HepG2 (cell line): ENCODE results near the gene MACROD2. TPM values are rescaled to one million over a fixed set of nuclear protein-coding genes. Genes with fewer than 3 reads are reported as not detected.

Experiments used
- ATAC-seq: fragments of 200-7000 bp; cut with Tn5 transposase; 3 replicates; pipeline ENCODE4 v1.9.1; 2020; ENCODE audit warnings: mild to moderate bottlenecking, moderate library complexity
- BruUV-seq: library from RNA; stranded (reverse); fragments of 400-500 nt; replicated peaks from 2 replicates; lab custom pipeline; 2021; lab: Mats Ljungman, UMichigan
- CTCF ChIA-PET: fragments of 300-600 bp; formaldehyde crosslinking; extraction: SDS; loops from one replicate; lab custom pipeline; 2021; ENCODE audit warnings: low total read pairs, inconsistent platforms, low intra/inter-chr PET ratio; lab: Yijun Ruan, JAX
- POLR2A ChIA-PET: fragments of 350-600 bp; sonication (Branson Sonifier 250); formaldehyde crosslinking; loops from one replicate; lab custom pipeline; 2020; ENCODE audit warnings: antibody characterized with exemption, inconsistent platforms; lab: Yijun Ruan, JAX
- DNase-seq: peaks from one replicate; pipeline ENCODE4 v3.0.0-alpha.2; 2015; ENCODE audit warnings: low spot score
- FAIRE-seq: peaks from 3 replicates; lab custom pipeline; 2011; peaks lifted over from hg19 to GRCh38; lab: Jason Lieb, UNC
- H2AFZ ChIP-seq: one replicate; pipeline ENCODE4 v1.6.1; 2011; ENCODE audit warnings: low read length, inconsistent platforms
- H3K27ac ChIP-seq: fragments of 300-600 bp; 3 replicates; pipeline ENCODE4 v1.8.0; 2011; ENCODE audit warnings: mixed run types, mild to moderate bottlenecking, mixed read lengths, low read length, inconsistent platforms; ENCODE audit not compliant: insufficient read depth; ENCODE audit errors: extremely low read length
- H3K27me3 ChIP-seq, 2 experiments: fragments of 200-600 bp in 1 of 2; 2 replicates in 1 of 2; 3 replicates in 1 of 2; pipeline versions ENCODE4 v1.6.0 to v1.8.0; 2011; ENCODE audit warnings: low read length in 2 of 2, mild to moderate bottlenecking in 2 of 2, moderate library complexity in 2 of 2, inconsistent platforms in 1 of 2; ENCODE audit not compliant: insufficient read depth in 2 of 2, control insufficient read depth in 1 of 2
- H3K36me3 ChIP-seq, 2 experiments: fragments of 200-600 bp in 1 of 2; replicated peaks in 1 of 2; 2 replicates in 1 of 2; 3 replicates in 1 of 2; pipeline versions ENCODE4 v1.5.1 to v1.8.0; 2011; ENCODE audit warnings: low read length in 2 of 2, inconsistent platforms in 1 of 2; ENCODE audit not compliant: insufficient read depth in 2 of 2, control insufficient read depth in 1 of 2
- H3K4me1 ChIP-seq: 2 replicates; pipeline ENCODE4 v1.5.1; 2012; ENCODE audit warnings: low read length, inconsistent platforms; ENCODE audit not compliant: insufficient read depth
- H3K4me2 ChIP-seq: 2 replicates; pipeline ENCODE4 v1.6.0; 2011; ENCODE audit warnings: low read depth, low read length, inconsistent platforms
- H3K4me3 ChIP-seq, 3 experiments: fragments of 200-600 bp in 1 of 3; sonication (generic), shearing (Covaris generic) in 1 of 3; replicated peaks in 1 of 3; 2 replicates each; pipeline ENCODE4 v1.5.1; 2011 to 2016; ENCODE audit warnings: low read length in 3 of 3, inconsistent platforms in 2 of 3, low read depth in 2 of 3, mild to moderate bottlenecking in 2 of 3, control low read depth in 1 of 3, mixed read lengths in 1 of 3; ENCODE audit not compliant: insufficient read depth in 1 of 3
- H3K79me2 ChIP-seq: one replicate; pipeline ENCODE4 v1.6.1; 2011; ENCODE audit warnings: low read length, inconsistent platforms; ENCODE audit not compliant: insufficient read depth
- H3K9ac ChIP-seq: 2 replicates; pipeline ENCODE4 v1.6.0; 2011; ENCODE audit warnings: mild to moderate bottlenecking, low read depth, low read length, inconsistent platforms; ENCODE audit not compliant: insufficient read depth
- H3K9me3 ChIP-seq: 2 replicates; pipeline ENCODE4 v1.5.1; 2012; ENCODE audit warnings: mild to moderate bottlenecking, low read length
- H4K20me1 ChIP-seq: 2 replicates; pipeline ENCODE4 v1.6.0; 2011; ENCODE audit warnings: inconsistent platforms, mild to moderate bottlenecking, low read length, moderate library complexity; ENCODE audit not compliant: insufficient read depth
- CAMTA2 ChIP-seq: sonication (generic); formaldehyde crosslinking; IDR thresholded peaks from 2 replicates; pipeline ENCODE4 v1.4.0; 2020; ENCODE audit warnings: mild to moderate bottlenecking, missing genetic modification reagents, borderline replicate concordance
- ELF3 ChIP-seq: IDR thresholded peaks from 2 replicates; pipeline ENCODE4 v1.6.1; 2016; ENCODE audit warnings: missing genetic modification reagents, missing compliant biosample characterization
- FOSL2 ChIP-seq: sonication (generic); formaldehyde crosslinking; IDR thresholded peaks from 2 replicates; pipeline ENCODE4 v1.4.0; 2020; ENCODE audit warnings: missing genetic modification reagents
- GABPB1 ChIP-seq: IDR thresholded peaks from 2 replicates; pipeline ENCODE4 v1.6.1; 2016; ENCODE audit warnings: mild to moderate bottlenecking, missing genetic modification reagents, moderate library complexity, missing compliant biosample characterization
- HOXD1 ChIP-seq: sonication (generic); formaldehyde crosslinking; IDR thresholded peaks from 2 replicates; pipeline ENCODE4 v1.5.0; 2020; ENCODE audit warnings: missing genetic modification reagents
- POLR2A ChIP-seq, 2 experiments: IDR thresholded peaks; 2 replicates each; pipeline ENCODE4 v1.6.1; 2011; ENCODE audit warnings: low read depth in 2 of 2, low read length in 2 of 2, mild to moderate bottlenecking in 1 of 2, moderate library complexity in 1 of 2; ENCODE audit not compliant: insufficient read depth in 1 of 2
- RARA ChIP-seq: IDR thresholded peaks from 2 replicates; pipeline ENCODE4 v1.6.1; 2016; ENCODE audit warnings: missing genetic modification reagents, missing compliant biosample characterization
- RXRB ChIP-seq: IDR thresholded peaks from 2 replicates; pipeline ENCODE4 v1.6.1; 2016; ENCODE audit warnings: borderline replicate concordance, missing genetic modification reagents, missing compliant biosample characterization
- ZNF7 ChIP-seq: IDR thresholded peaks from 2 replicates; pipeline ENCODE4 v1.6.1; 2016; ENCODE audit warnings: missing biosample characterization, missing genetic modification reagents
- ZNF772 ChIP-seq: sonication (generic); formaldehyde crosslinking; IDR thresholded peaks from 2 replicates; pipeline ENCODE4 v1.5.0; 2020; ENCODE audit warnings: mild to moderate bottlenecking, missing genetic modification reagents
- WGBS: methylation state at CpG from one replicate; pipeline ENCODE4 v1.1.6; 2017; ENCODE audit warnings: low lambda C conversion rate; 5-methylcytosine and 5-hydroxymethylcytosine counted together
- in situ Hi-C: cut with HindIII; loops from 2 replicates; pipeline ENCODE4 v1.10.0; 2017; ENCODE audit warnings: low pct_unique_long_range_greater_than_20kb; ENCODE audit not compliant: extremely low pct_ligation_motif_present
- intact Hi-C: fragments of 100-400 bp; cut with micrococcal nuclease; formaldehyde crosslinking; loops from one replicate; pipeline ENCODE4 v1.10.0; 2022; ENCODE audit not compliant: unreplicated experiment
- polyA plus RNA-seq, 8 experiments: library from polyadenylated mRNA; depleted of rRNA in 3 of 8; stranded (reverse) in 7 of 8; unstranded in 1 of 8; fragments of >200 nt; fragmentation: Illumina TruSeq in 4 of 8; extraction: Trizol in 4 of 8; gene quantifications; 2 replicates each; pipeline versions ENCODE4 v1.2.1 to v1.2.3, GENCODE V29; 2011 to 2016; ENCODE audit warnings: low read depth in 4 of 8, missing spikeins in 1 of 8, mixed read lengths in 1 of 8; ENCODE audit not compliant: insufficient read depth in 1 of 8
- total RNA-seq, 5 experiments: library from RNA; depleted of rRNA; stranded (reverse); fragments of >200 nt; fragmentation: Illumina TruSeq; extraction: Trizol; gene quantifications; 2 replicates each; pipeline ENCODE4 v1.2.3, GENCODE V29; 2016; ENCODE audit warnings: low read depth in 1 of 5
- TF ChIP-seq, protein P1 (sequence below): sonication (generic); formaldehyde crosslinking; IDR thresholded peaks from 2 replicates; pipeline ENCODE4 v1.4.0; 2020; ENCODE audit warnings: missing genetic modification reagents, borderline replicate concordance

MACROD2 gene
- total and polyA plus RNA-seq, 2 of the 13 experiments (the other 11 are each of a cell fraction or from before 2014, with no cell fraction given): 0.13 to 0.51 TPM

- H3K36me3 ChIP-seq: no peaks in the 10 kb centered on the region
- H3K9me3 ChIP-seq: no peaks in the 10 kb centered on the region
- H3K27ac ChIP-seq: no peak overlapping the region
- ATAC-seq: peak; percentile 31; the same call in 1 of the 3 replicates
- DNase-seq: peak; percentile 64
- H2AFZ ChIP-seq: no peak overlapping the region
- no peaks in the 10 kb centered on the region for H3K4me1 ChIP-seq
- H3K4me2 ChIP-seq: no peak overlapping the region
- CTCF ChIA-PET: no interaction called here
- POLR2A ChIA-PET: no interaction called here
- H3K27me3 ChIP-seq: no peaks in the 10 kb centered on the region
- no peak overlapping the region for H3K4me3 ChIP-seq
- no peak for FAIRE-seq
- no peaks in the 10 kb centered on the region for H3K79me2 ChIP-seq
- H4K20me1 ChIP-seq: no peaks in the 10 kb centered on the region
- 7% methylated on average over 2 of the region's 2 CpGs for WGBS
- H3K9ac ChIP-seq: no peak overlapping the region
- intact Hi-C loops: no loop called here
- BruUV-seq: no TSS peak
- TF ChIP-seq ELF3 (CRISPR knock-in tag) (no peak), POLR2A (IDR thresholded peaks at IDR 0.05; ENCODE audit: insufficient read depth in 1 of 2, low read depth in 2 of 2, low read length in 2 of 2) (no peak), RXRB (CRISPR knock-in tag) (0 out of 2 replicates have a peak, but pooled peaks have one; percentile 42), CAMTA2 (CRISPR knock-in tag) (no peak), ZNF772 (CRISPR knock-in tag) (no peak), ZNF7 (CRISPR knock-in tag) (peak; percentile 24; the same call in 1 of the 2 replicates), GABPB1 (CRISPR knock-in tag) (no peak), FOSL2 (CRISPR knock-in tag) (peak; percentile 45), RARA (CRISPR knock-in tag) (0 out of 2 replicates have a peak, but pooled peaks have one; percentile 34), HOXD1 (CRISPR knock-in tag) (no peak)
- TF ChIP-seq, protein P1, sequence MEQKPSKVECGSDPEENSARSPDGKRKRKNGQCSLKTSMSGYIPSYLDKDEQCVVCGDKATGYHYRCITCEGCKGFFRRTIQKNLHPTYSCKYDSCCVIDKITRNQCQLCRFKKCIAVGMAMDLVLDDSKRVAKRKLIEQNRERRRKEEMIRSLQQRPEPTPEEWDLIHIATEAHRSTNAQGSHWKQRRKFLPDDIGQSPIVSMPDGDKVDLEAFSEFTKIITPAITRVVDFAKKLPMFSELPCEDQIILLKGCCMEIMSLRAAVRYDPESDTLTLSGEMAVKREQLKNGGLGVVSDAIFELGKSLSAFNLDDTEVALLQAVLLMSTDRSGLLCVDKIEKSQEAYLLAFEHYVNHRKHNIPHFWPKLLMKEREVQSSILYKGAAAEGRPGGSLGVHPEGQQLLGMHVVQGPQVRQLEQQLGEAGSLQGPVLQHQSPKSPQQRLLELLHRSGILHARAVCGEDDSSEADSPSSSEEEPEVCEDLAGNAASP (CRISPR knock-in tag): peak; percentile 69; the same call in 1 of the 2 replicates
- in situ Hi-C loops: no loop called here
Measured at GRCh38 chr20:14775778-14776177, 780.5 kb downstream of the MACROD2 start.
